Pancreas (tissue), 10 donors: ENCODE results near the gene CERS3. TPM values are rescaled to one million over a fixed set of nuclear protein-coding genes. Genes with fewer than 3 reads are reported as not detected.

Experiments
- ATAC-seq, 4 donors: fragments of 200-7000 bp; cut with Tn5 transposase; one replicate each; pipeline versions ENCODE4 v1.8.0 to v1.9.1; 2020; ENCODE audit warnings: mild to moderate bottlenecking in 4 of 4, moderate library complexity in 4 of 4
- DNase-seq, 6 donors: peaks; one replicate each; pipeline ENCODE4 v3.0.0-alpha.2; 2020
- FAIRE-seq: peaks from 2 replicates; lab custom pipeline; 2012; peaks lifted over from hg19 to GRCh38; lab: Jason Lieb, UNC
- H3K27ac ChIP-seq, 4 donors: fragments of 200-600 bp; sonication (generic); 1 replicate in 3 of 4; 2 replicates in 1 of 4; pipeline versions ENCODE4 v1.5.0 to v1.8.0; 2020
- H3K27me3 ChIP-seq, 4 donors: fragments of 200-600 bp; one replicate each; pipeline ENCODE4 v1.8.0; 2021
- H3K36me3 ChIP-seq, 3 donors: fragments of 200-600 bp; sonication (generic) in 1 of 3; one replicate each; pipeline versions ENCODE4 v1.5.0 to v1.8.0; 2020 to 2021
- H3K4me1 ChIP-seq, 3 donors: fragments of 200-600 bp; one replicate each; pipeline ENCODE4 v1.8.0; 2021
- H3K4me3 ChIP-seq, 4 donors: fragments of 200-600 bp; sonication (generic) in 2 of 4; one replicate each; pipeline versions ENCODE4 v1.5.0 to v1.8.0; 2020 to 2021
- H3K9me3 ChIP-seq, 4 donors: fragments of 200-600 bp; one replicate each; pipeline ENCODE4 v1.8.0; 2021
- CTCF ChIP-seq, 4 donors: fragments of 200-600 bp; sonication (generic) in 3 of 4; IDR thresholded peaks; one replicate each; pipeline versions ENCODE4 v1.5.0 to v1.8.0; 2021; ENCODE audit warnings: antibody characterized with exemption in 4 of 4
- WGBS, 2 donors: extraction: QIAGEN DNeasy Blood & Tissue Kit; methylation state at CpG; one replicate each; pipeline ENCODE4 v1.1.7; 2013; 5-methylcytosine and 5-hydroxymethylcytosine counted together
- intact Hi-C, 3 donors: fragments of 100-400 bp; cut with DNase I; formaldehyde crosslinking; loops; one replicate each; pipeline versions ENCODE4 v1.11.1 to v1.14.2; 2022
- polyA plus RNA-seq, 2 donors: library from polyadenylated mRNA; stranded (reverse); fragments of 200-250 nt; gene quantifications; one replicate each; pipeline ENCODE4 v1.2.3, GENCODE V29; 2013
- total RNA-seq, 6 donors: library from RNA; stranded (reverse); fragmentation: NEBNext Ultra II Directional in 4 of 6; extraction: Animal tissue kit (Norgen Biotek cat#: 25700) in 4 of 6; gene quantifications; one replicate each; pipeline versions ENCODE4 v1.2.1 to v1.2.4, GENCODE V29; 2021 to 2023
- donor health status: healthy with polysubstance abuse.
- donor health status: DM: no; HTN: no; CAD: no; lungs with moderate emphysema.
- donor health status: DM: no; HTN: no; CAD: no.
- donor health status: control.
- donor health status: control.
- donor health status: Bipolar disorder and iron deficiency.
- donor health status: DM: yes; HTN: yes; CAD: no.
- donor health status: DM: no; HTN: no; CAD: no.
- donor health status: DM: no; HTN: no; CAD: no.
- donor health status: DM: yes; HTN: yes; CAD: no.

CERS3 gene
- total and polyA plus RNA-seq, 8 donors, result 0.07 to 0.19 TPM; not detected in 6

- no peak overlapping the region for H3K27ac ChIP-seq
- H3K36me3 ChIP-seq, result no peaks in the 10 kb centered on the region
- H3K9me3 ChIP-seq, result no peaks in the 10 kb centered on the region
- H3K4me3 ChIP-seq, result no peak overlapping the region
- intact Hi-C loops, result no loop called here
- H3K4me1 ChIP-seq, result no peaks in the 10 kb centered on the region
- no peak for TF ChIP-seq CTCF (IDR thresholded peaks at IDR 0.05)
- WGBS, 2 donors, result 32% methylated on average over 2 of the region's 2 CpGs
- ATAC-seq (no peak), DNase-seq (peak in 5 of 6 donors; percentile 5 to 67 (median 36)), FAIRE-seq (no peak)
- H3K27me3 ChIP-seq, result no peaks in the 10 kb centered on the region
Observed at GRCh38 chr15:100438570-100438969, 90.2 kb downstream of the CERS3 start.

GRCh38 chr15:100437261-100437660 is 91.5 kb downstream of the CERS3 start:
- H3K4me3 ChIP-seq, result no peak overlapping the region
- 52 to 64% methylated on average over 3 of the region's 3 CpGs for whole genome bisulfite sequencing, 2 donors
- H3K4me1 ChIP-seq, result no peaks in the 10 kb centered on the region
- no peaks in the 10 kb centered on the region for H3K36me3 ChIP-seq
- no peak for TF ChIP-seq CTCF (IDR thresholded peaks at IDR 0.05)
- ATAC-seq (no peak), DNase-seq (no peak), FAIRE-seq (no peak)
- H3K27ac ChIP-seq, result no peak overlapping the region
- H3K27me3 ChIP-seq, result no peaks in the 10 kb centered on the region
- H3K9me3 ChIP-seq, result no peaks in the 10 kb centered on the region
- intact Hi-C loops, result no loop called here

- no peak for FAIRE-seq
- no peak for ATAC-seq
- H3K36me3 ChIP-seq, result no peaks in the 10 kb centered on the region
- WGBS, 2 donors, result 78 to 79% methylated on average over 6 of the region's 6 CpGs
- H3K27ac ChIP-seq, result no peak overlapping the region
- no peaks in the 10 kb centered on the region for H3K27me3 ChIP-seq
- intact Hi-C loops, result no loop called here
- TF ChIP-seq CTCF (IDR thresholded peaks at IDR 0.05), result no peak
- no peak overlapping the region for H3K4me3 ChIP-seq
- H3K9me3 ChIP-seq, result no peaks in the 10 kb centered on the region
- DNase-seq, result no peak
- H3K4me1 ChIP-seq, result no peaks in the 10 kb centered on the region
Observed at GRCh38 chr15:100434561-100434960, 94.2 kb downstream of the CERS3 start.

- DNase-seq (no peak), FAIRE-seq (no peak), ATAC-seq (no peak)
- intact Hi-C loops, result no loop called here
- Histone ChIP-seq H3K4me3 (no peak overlapping the region), H3K9me3 (no peaks in the 10 kb centered on the region), H3K36me3 (no peaks in the 10 kb centered on the region), H3K27me3 (no peaks in the 10 kb centered on the region), H3K27ac (no peak overlapping the region), H3K4me1 (no peaks in the 10 kb centered on the region)
- WGBS, 2 donors, result 79 to 90% methylated on average over 8 of the region's 8 CpGs
- no peak for TF ChIP-seq CTCF (IDR thresholded peaks at IDR 0.05)
Observed at GRCh38 chr15:100434038-100434437, 94.7 kb downstream of the CERS3 start.

GRCh38 chr15:100433304-100433703 is 95.4 kb downstream of the CERS3 start:
- 99 to 100% methylated on average over 2 of the region's 2 CpGs for WGBS, 2 donors
- TF ChIP-seq CTCF (IDR thresholded peaks at IDR 0.05), result no peak
- no peaks in the 10 kb centered on the region for H3K36me3 ChIP-seq

More at GRCh38 chr15:100433304-100433703, 95.4 kb downstream of the CERS3 start:
- DNase-seq (no peak), FAIRE-seq (no peak), ATAC-seq (no peak)
- Histone ChIP-seq H3K27ac (no peak overlapping the region), H3K27me3 (no peaks in the 10 kb centered on the region), H3K4me3 (no peak overlapping the region), H3K9me3 (no peaks in the 10 kb centered on the region), H3K4me1 (no peaks in the 10 kb centered on the region)
- intact Hi-C loops, result no loop called here
